SK-N-MC (cell line): Measurements from ENCODE around the gene DGKQ.

Experiments used
- EZH2 ChIP-seq: fragments of 200-600 bp; sonication (generic); IDR thresholded peaks from one replicate; pipeline ENCODE4 v1.6.1; 2017; ENCODE audit warnings: antibody characterized with exemption
- FOXP2 ChIP-seq: optimal IDR thresholded peaks from 2 replicates; pipeline ENCODE3; 2011; ENCODE audit warnings: mild to moderate bottlenecking, moderate library complexity; ENCODE audit not compliant: insufficient read depth; ENCODE audit errors: extremely low read length, control extremely low read depth
- POLR2AphosphoS5 ChIP-seq: IDR thresholded peaks from 2 replicates; pipeline ENCODE4 v1.6.1; 2012; ENCODE audit warnings: mild to moderate bottlenecking, low read depth, low read length, borderline replicate concordance

GRCh38 chr4:1015179-1015578 lies 41.8 kb upstream of the DGKQ start:
- TF ChIP-seq EZH2, result no peak
- TF ChIP-seq POLR2AphosphoS5, result no peak
- TF ChIP-seq FOXP2, result no peak
